SKM-1 treated with dmso at 0.1 percent for 144 hours (cell line): ENCODE measurements around the gene PLB1.

Source experiments
- DNase-seq: peaks from one replicate; lab custom pipeline; 2025; ENCODE audit not compliant: unreplicated experiment; lab: John Stamatoyannopoulos, UW

PLB1 gene

GRCh38 chr2:28499282-28499681 lies 3.4 kb downstream of the PLB1 start:
- DNase-seq = no peak

- no peak for DNase-seq
Measured at GRCh38 chr2:28505361-28505760, 9.5 kb downstream of the PLB1 start.

GRCh38 chr2:28506112-28506910 lies 10.5 kb downstream of the PLB1 start:
- DNase-seq = peak; percentile 17

GRCh38 chr2:28507796-28508764 lies 12.2 kb downstream of the PLB1 start:
- DNase-seq = no peak

- DNase-seq = no peak
Measured at GRCh38 chr2:28509361-28509760, 13.5 kb downstream of the PLB1 start.

- DNase-seq = no peak
Measured at GRCh38 chr2:28510184-28510583, 14.3 kb downstream of the PLB1 start.

GRCh38 chr2:28511871-28512606 lies 16.2 kb downstream of the PLB1 start:
- DNase-seq = no peak

- DNase-seq = no peak
Measured at GRCh38 chr2:28512607-28512965, 16.7 kb downstream of the PLB1 start.

GRCh38 chr2:28513097-28513496 lies 17.2 kb downstream of the PLB1 start:
- no peak for DNase-seq

- DNase-seq = no peak
Measured at GRCh38 chr2:28515176-28515751, 19.4 kb downstream of the PLB1 start.

GRCh38 chr2:28516430-28516829 lies 20.6 kb downstream of the PLB1 start:
- no peak for DNase-seq

- DNase-seq = no peak
Measured at GRCh38 chr2:28516950-28517349, 21.1 kb downstream of the PLB1 start.

GRCh38 chr2:28521663-28522062 lies 25.8 kb downstream of the PLB1 start:
- DNase-seq = no peak

- DNase-seq = no peak
Measured at GRCh38 chr2:28522481-28522880, 26.6 kb downstream of the PLB1 start.

- DNase-seq = no peak
Measured at GRCh38 chr2:28523902-28524301, 28.0 kb downstream of the PLB1 start.

- DNase-seq = no peak
Measured at GRCh38 chr2:28525481-28525880, 29.6 kb downstream of the PLB1 start.

- no peak for DNase-seq
Measured at GRCh38 chr2:28526527-28527132, 30.8 kb downstream of the PLB1 start.

GRCh38 chr2:28527196-28527595 lies 31.3 kb downstream of the PLB1 start:
- DNase-seq = no peak

- DNase-seq = no peak
Measured at GRCh38 chr2:28528206-28528605, 32.3 kb downstream of the PLB1 start.

GRCh38 chr2:28530782-28531181 lies 34.9 kb downstream of the PLB1 start:
- DNase-seq = no peak

GRCh38 chr2:28532399-28532798 lies 36.5 kb downstream of the PLB1 start:
- DNase-seq = no peak
